ENCODE measurements around the gene HACL1. TPM values are rescaled to one million over a fixed set of nuclear protein-coding genes. Genes with fewer than 3 reads are reported as not detected.

Gene HACL1
- total and polyA plus RNA-seq, 2 experiments from 2014 or later: 11.0 to 11.2 TPM

DNA sequence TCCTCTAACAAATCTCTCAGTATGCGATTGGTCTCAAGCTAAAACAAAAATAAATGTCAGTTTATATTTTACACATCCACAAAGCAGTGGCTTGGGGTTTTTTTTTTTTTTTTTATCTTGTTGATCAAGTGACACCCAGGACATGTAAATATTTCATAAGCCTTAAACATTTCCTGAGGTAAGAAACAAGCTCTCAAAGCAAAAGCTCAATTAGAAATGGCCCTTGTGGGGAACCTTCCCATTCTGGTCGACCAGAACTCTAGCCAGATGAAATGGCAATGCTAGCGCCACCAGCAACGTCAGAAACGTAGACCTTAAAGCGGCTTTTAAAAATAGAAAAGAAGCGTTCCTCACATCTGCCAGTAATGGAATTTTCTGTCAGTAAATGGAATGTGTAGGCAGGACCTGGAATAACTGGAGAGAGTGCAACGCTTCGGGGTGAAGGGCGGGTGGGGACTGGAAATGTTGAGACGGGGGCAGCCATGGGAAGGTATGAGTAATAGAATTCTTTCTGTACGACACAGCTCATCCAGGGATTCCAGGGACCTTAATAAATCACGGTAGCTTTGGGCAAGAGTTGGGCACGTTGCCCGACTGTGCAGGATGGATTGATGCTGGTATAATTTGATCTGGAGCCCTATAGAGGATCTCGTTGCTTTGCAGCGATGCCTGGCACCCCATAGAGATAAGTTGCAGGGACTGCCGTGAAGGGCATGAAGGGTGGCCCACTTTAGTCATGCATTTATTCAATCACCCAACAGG is 44.6 kb upstream of the HACL1 start:
- Histone ChIP-seq H3K4me1 (ENCODE audit: low read depth) (no peaks in the 10 kb centered on the region), H3K4me3 (no peak overlapping the region), H3K9me3 (ENCODE audit: low read depth) (no peaks in the 10 kb centered on the region), H3K27me3 (no peaks in the 10 kb centered on the region), H3K27ac (no peak overlapping the region), H3K36me3 (no peaks in the 10 kb centered on the region)
- peak in 1 of 2 donors; percentile 84 for DNase-seq (ENCODE audit: low read depth in 1 of 2, low spot score in 1 of 2)
- TF ChIP-seq, protein P1, sequence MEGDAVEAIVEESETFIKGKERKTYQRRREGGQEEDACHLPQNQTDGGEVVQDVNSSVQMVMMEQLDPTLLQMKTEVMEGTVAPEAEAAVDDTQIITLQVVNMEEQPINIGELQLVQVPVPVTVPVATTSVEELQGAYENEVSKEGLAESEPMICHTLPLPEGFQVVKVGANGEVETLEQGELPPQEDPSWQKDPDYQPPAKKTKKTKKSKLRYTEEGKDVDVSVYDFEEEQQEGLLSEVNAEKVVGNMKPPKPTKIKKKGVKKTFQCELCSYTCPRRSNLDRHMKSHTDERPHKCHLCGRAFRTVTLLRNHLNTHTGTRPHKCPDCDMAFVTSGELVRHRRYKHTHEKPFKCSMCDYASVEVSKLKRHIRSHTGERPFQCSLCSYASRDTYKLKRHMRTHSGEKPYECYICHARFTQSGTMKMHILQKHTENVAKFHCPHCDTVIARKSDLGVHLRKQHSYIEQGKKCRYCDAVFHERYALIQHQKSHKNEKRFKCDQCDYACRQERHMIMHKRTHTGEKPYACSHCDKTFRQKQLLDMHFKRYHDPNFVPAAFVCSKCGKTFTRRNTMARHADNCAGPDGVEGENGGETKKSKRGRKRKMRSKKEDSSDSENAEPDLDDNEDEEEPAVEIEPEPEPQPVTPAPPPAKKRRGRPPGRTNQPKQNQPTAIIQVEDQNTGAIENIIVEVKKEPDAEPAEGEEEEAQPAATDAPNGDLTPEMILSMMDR (IDR thresholded peaks at IDR 0.05; ENCODE audit: low read depth, low read length): no peak

DNA sequence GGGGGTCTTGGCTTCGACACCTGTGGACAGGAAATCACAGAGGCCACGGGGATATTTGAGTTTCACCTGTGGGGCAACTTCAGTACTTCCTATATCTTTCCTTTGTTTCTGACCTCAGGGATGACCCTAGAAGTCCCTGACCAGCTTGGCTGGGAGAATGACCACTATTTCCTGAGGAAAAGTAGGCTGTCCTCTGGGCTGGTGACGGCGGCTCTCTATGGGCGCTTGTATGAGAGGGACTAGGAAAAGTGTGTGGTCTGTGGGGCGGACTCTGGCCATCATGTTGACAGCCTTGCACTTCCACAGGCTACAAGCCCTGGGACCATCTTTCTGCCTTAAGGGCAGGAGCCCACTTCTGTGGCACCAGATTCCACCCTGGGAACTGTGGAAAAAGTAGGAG is 43.9 kb upstream of the HACL1 start:
- Histone ChIP-seq H3K27me3 (no peaks in the 10 kb centered on the region), H3K4me1 (ENCODE audit: low read depth) (no peaks in the 10 kb centered on the region), H3K36me3 (no peaks in the 10 kb centered on the region), H3K4me3 (no peak overlapping the region), H3K9me3 (ENCODE audit: low read depth) (no peaks in the 10 kb centered on the region), H3K27ac (no peak overlapping the region)
- TF ChIP-seq, protein P1 (IDR thresholded peaks at IDR 0.05; ENCODE audit: low read depth, low read length): no peak
- no peak for DNase-seq (ENCODE audit: low read depth in 1 of 2, low spot score in 1 of 2)

DNA sequence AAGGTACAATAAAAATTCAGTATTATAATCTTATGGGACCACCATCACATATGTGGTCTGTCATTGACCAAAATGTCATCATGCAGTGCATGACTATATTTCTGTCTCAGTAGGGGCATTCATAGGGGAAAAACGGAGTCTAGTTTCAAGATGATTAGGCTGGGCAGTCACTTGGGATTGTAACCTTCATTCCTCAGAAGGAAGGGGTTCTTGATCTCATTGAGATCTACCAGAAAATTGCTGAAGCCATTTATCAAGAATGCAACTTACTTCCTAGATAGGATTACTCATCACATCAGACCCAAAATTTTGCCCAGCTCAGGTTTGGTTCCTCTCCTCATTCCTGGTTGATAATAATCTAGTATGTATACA is 37.5 kb upstream of the HACL1 start:
- TF ChIP-seq, protein P1 (IDR thresholded peaks at IDR 0.05; ENCODE audit: low read depth, low read length): no peak
- H3K36me3 ChIP-seq: no peaks in the 10 kb centered on the region

DNA sequence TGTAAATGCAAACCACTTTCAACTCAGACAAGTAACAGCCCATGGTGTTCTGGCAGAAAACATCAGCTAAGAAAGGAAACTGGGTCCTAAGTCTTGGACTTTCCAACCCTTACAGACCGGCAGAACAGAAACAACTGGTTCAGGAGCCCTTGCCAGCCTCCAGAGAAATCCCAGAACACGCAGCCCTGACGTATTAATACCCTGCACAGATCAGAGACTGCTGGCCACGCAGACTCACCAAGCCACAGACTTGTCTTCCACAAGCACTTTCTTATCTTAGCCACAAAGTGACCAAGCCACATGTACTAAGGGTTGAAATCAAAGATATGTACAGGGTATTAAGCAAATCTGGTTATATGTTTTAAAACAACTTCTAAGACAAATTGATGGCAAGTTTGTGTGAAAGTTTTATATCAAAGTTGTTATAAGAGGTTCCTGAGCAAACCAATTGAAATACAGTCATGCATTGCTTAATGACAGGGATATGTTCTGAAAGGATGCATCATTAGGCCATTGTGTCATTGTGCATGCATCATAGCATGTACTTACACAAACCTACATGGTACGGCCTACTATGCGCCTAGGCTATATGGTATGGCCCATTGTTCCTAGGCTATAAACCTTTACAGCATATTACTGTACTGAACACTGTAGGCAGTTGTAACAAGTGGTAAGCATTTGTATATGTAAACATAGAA is 37.0 kb upstream of the HACL1 start:
- Histone ChIP-seq H3K27ac (no peak overlapping the region), H3K4me1 (ENCODE audit: low read depth) (no peaks in the 10 kb centered on the region), H3K27me3 (no peaks in the 10 kb centered on the region), H3K9me3 (ENCODE audit: low read depth) (no peaks in the 10 kb centered on the region), H3K4me3 (no peak overlapping the region), H3K36me3 (no peaks in the 10 kb centered on the region)
- peak in 1 of 2 donors; percentile 68 for DNase-seq (ENCODE audit: low read depth in 1 of 2, low spot score in 1 of 2)
- TF ChIP-seq, protein P1 (IDR thresholded peaks at IDR 0.05; ENCODE audit: low read depth, low read length): no peak

More for the DNA sequence above, 37.5 kb upstream of the HACL1 start:
- Histone ChIP-seq H3K27ac (no peak overlapping the region), H3K27me3 (no peaks in the 10 kb centered on the region), H3K9me3 (ENCODE audit: low read depth) (no peaks in the 10 kb centered on the region), H3K4me1 (ENCODE audit: low read depth) (no peaks in the 10 kb centered on the region), H3K4me3 (no peak overlapping the region)
- DNase-seq (ENCODE audit: low read depth in 1 of 2, low spot score in 1 of 2): no peak

DNA sequence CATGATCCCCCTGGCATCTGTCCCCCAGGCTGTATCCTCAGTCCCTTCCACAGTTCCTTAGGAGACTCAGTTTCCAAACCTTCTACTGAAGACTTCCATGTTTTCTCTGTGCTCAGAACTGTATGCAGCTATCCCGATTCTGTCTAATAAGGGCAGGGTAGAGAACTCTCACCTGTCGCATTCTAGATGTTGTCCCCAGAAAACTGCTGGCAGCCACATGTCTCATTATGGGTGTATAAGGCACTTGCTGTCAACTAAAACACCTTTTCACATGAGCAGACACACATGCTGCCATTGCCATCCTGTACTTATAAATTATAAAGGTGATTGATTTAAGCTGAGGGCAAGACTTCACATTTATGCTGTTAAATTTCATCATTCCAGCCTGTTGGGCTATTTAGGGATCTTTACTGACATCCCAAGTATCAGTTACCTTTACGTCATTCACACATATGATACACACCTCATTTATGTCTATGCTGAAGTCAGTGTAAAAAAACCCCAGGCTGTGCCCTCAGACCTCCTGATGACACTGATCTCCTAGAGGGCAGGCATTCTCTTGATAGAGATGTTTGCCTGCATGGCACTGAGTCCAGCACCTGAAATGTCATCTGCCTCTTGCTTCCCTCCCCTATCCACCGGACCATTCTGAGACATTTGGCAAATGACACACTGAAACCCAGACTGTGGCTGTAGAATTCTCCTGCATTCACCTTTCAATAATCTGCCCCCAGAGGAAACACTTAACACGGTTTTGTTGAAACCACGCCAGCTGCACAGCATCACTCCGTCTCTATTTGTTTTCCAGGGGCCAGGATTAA is 36.0 kb upstream of the HACL1 start:
- TF ChIP-seq, protein P1 (IDR thresholded peaks at IDR 0.05; ENCODE audit: low read depth, low read length): no peak
- H3K36me3 ChIP-seq: no peaks in the 10 kb centered on the region
- no peak for DNase-seq (ENCODE audit: low read depth in 1 of 2, low spot score in 1 of 2)
- H3K27ac ChIP-seq: no peak overlapping the region
- H3K9me3 ChIP-seq (ENCODE audit: low read depth): no peaks in the 10 kb centered on the region
- H3K4me1 ChIP-seq (ENCODE audit: low read depth): no peaks in the 10 kb centered on the region
- H3K4me3 ChIP-seq: no peak overlapping the region
- no peaks in the 10 kb centered on the region for H3K27me3 ChIP-seq

All from cardiac muscle cell (in vitro differentiated cells and primary cell).